ENCODE results near the gene MTMR11.

The MTMR11 gene

GRCh38 chr1:149903836-149904491 is 32.7 kb downstream of the MTMR11 start:
- Histone ChIP-seq H3F3A (ENCODE audit: low read depth) (no peaks in the 10 kb centered on the region), H2AFZ (ENCODE audit: low read length) (no peak overlapping the region), H3K4me3 (ENCODE audit: low read length, poor library complexity, severe bottlenecking) (no peak overlapping the region), H3K27me3 (ENCODE audit: insufficient read depth, low read length, poor library complexity, severe bottlenecking) (no peaks in the 10 kb centered on the region), H3K4me2 (ENCODE audit: low read depth, low read length, poor library complexity, severe bottlenecking) (no peak overlapping the region), H3K9ac (ENCODE audit: low read depth, low read length, poor library complexity, severe bottlenecking) (no peak overlapping the region), H3K36me3 (ENCODE audit: insufficient read depth, low read length) (peaks cover 37% of the 10 kb centered on the region; the same call in 1 of the 2 replicates), H3K9me3 (ENCODE audit: insufficient read depth, low read depth, low read length) (no peaks in the 10 kb centered on the region), H3K9me2 (replicated peaks; ENCODE audit: low read depth, low read length) (no peaks in the 10 kb centered on the region), H4K20me1 (ENCODE audit: insufficient read depth, low read length, poor library complexity, severe bottlenecking) (no peaks in the 10 kb centered on the region), H3K4me1 (ENCODE audit: insufficient read depth, low read length, poor library complexity, severe bottlenecking) (peaks cover 12% of the 10 kb centered on the region), H3K79me2 (ENCODE audit: insufficient read depth, low read length) (peaks cover 10% of the 10 kb centered on the region; the same call in 1 of the 2 replicates)
- no peak for TF ChIP-seq CTCF (conservative IDR thresholded peaks at IDR 0.05; ENCODE audit: low read length)
- TF ChIP-seq EZH2phosphoT487 (IDR thresholded peaks at IDR 0.05; ENCODE audit: borderline replicate concordance) = no peak

- no peaks in the 10 kb centered on the region for H3K27me3 ChIP-seq (ENCODE audit: insufficient read depth, low read length, poor library complexity, severe bottlenecking)
- peak within 1 kb of the TSS; percentile 92 for H2AFZ ChIP-seq (ENCODE audit: low read length)
- peaks cover 10% of the 10 kb centered on the region; the same call in 1 of the 2 replicates for H3K79me2 ChIP-seq (ENCODE audit: insufficient read depth, low read length)
- H3K4me1 ChIP-seq (ENCODE audit: insufficient read depth, low read length, poor library complexity, severe bottlenecking) = peaks cover 12% of the 10 kb centered on the region
- H3K4me3 ChIP-seq (ENCODE audit: low read length, poor library complexity, severe bottlenecking) = peak within 1 kb of the TSS; percentile 83
- H3K9me3 ChIP-seq (ENCODE audit: insufficient read depth, low read depth, low read length) = no peaks in the 10 kb centered on the region
- H3F3A ChIP-seq (ENCODE audit: low read depth) = no peaks in the 10 kb centered on the region
- H3K36me3 ChIP-seq (ENCODE audit: insufficient read depth, low read length) = no peaks in the 10 kb centered on the region
- peak within 1 kb of the TSS; percentile 86 for H3K9ac ChIP-seq (ENCODE audit: low read depth, low read length, poor library complexity, severe bottlenecking)
- H3K9me2 ChIP-seq (replicated peaks; ENCODE audit: low read depth, low read length) = no peaks in the 10 kb centered on the region
- TF ChIP-seq CTCF (conservative IDR thresholded peaks at IDR 0.05; ENCODE audit: low read length) = no peak
- TF ChIP-seq EZH2phosphoT487 (IDR thresholded peaks at IDR 0.05; ENCODE audit: borderline replicate concordance) = no peak
- H4K20me1 ChIP-seq (ENCODE audit: insufficient read depth, low read length, poor library complexity, severe bottlenecking) = no peaks in the 10 kb centered on the region
- peak within 1 kb of the TSS; percentile 79 for H3K4me2 ChIP-seq (ENCODE audit: low read depth, low read length, poor library complexity, severe bottlenecking)
Measured at GRCh38 chr1:149899460-149900284, 37.0 kb downstream of the MTMR11 start, which contains the start of gene BOLA1. Gene BOLA1 (plus strand): TSS chr1:149899568. CDS start chr1:149900060, 492 bp downstream.

- no peaks in the 10 kb centered on the region for H3K9me3 ChIP-seq (ENCODE audit: insufficient read depth, low read depth, low read length)
- no peaks in the 10 kb centered on the region for H3K9me2 ChIP-seq (replicated peaks; ENCODE audit: low read depth, low read length)
- no peak overlapping the region for H3K9ac ChIP-seq (ENCODE audit: low read depth, low read length, poor library complexity, severe bottlenecking)
- no peak overlapping the region for H3K4me2 ChIP-seq (ENCODE audit: low read depth, low read length, poor library complexity, severe bottlenecking)
- TF ChIP-seq EZH2phosphoT487 (IDR thresholded peaks at IDR 0.05; ENCODE audit: borderline replicate concordance) (no peak), CTCF (conservative IDR thresholded peaks at IDR 0.05; ENCODE audit: low read length) (no peak)
- H4K20me1 ChIP-seq (ENCODE audit: insufficient read depth, low read length, poor library complexity, severe bottlenecking) = no peaks in the 10 kb centered on the region
- H3K36me3 ChIP-seq (ENCODE audit: insufficient read depth, low read length) = no peaks in the 10 kb centered on the region
- H3K4me1 ChIP-seq (ENCODE audit: insufficient read depth, low read length, poor library complexity, severe bottlenecking) = peaks cover 12% of the 10 kb centered on the region
- H3K27me3 ChIP-seq (ENCODE audit: insufficient read depth, low read length, poor library complexity, severe bottlenecking) = no peaks in the 10 kb centered on the region
- no peak overlapping the region for H2AFZ ChIP-seq (ENCODE audit: low read length)
- no peaks in the 10 kb centered on the region for H3F3A ChIP-seq (ENCODE audit: low read depth)
- H3K79me2 ChIP-seq (ENCODE audit: insufficient read depth, low read length) = peaks cover 10% of the 10 kb centered on the region; the same call in 1 of the 2 replicates
- no peak overlapping the region for H3K4me3 ChIP-seq (ENCODE audit: low read length, poor library complexity, severe bottlenecking)
Measured at GRCh38 chr1:149896575-149896974, 40.1 kb downstream of the MTMR11 start.
